Fibroblast of the aortic adventitia (primary cell): Measurements from ENCODE around the gene COA4. TPM values are rescaled to one million over a fixed set of nuclear protein-coding genes. Genes with fewer than 3 reads are reported as not detected.
"Not testable (repeated sequence)": the region's sequence is repeated elsewhere in the genome, so short reads cannot be mapped to it uniquely, and the experiment has no call there.

Experiments used
- DNase-seq: peaks from one replicate; pipeline ENCODE4 v3.0.0-alpha.2; 2010; ENCODE audit warnings: low read depth
- H3K4me3 ChIP-seq: 2 replicates; pipeline ENCODE4 v1.5.1; 2011; ENCODE audit warnings: low read depth, mild to moderate bottlenecking, control low read depth, low read length, moderate library complexity
- total RNA-seq: library from RNA; depleted of rRNA; stranded (reverse); fragments of >200 nt; gene quantifications from 2 replicates; pipeline ENCODE4 v1.2.3, GENCODE V29; 2012; ENCODE audit warnings: low replicate concordance
- TF ChIP-seq, protein P1 (sequence below): IDR thresholded peaks from 2 replicates; pipeline ENCODE4 v1.5.1; 2011; ENCODE audit warnings: mild to moderate bottlenecking, low read length, control low read depth, inconsistent platforms; ENCODE audit not compliant: insufficient read depth

COA4 gene
- total RNA-seq, 1 donor, result 70.8 TPM

DNA sequence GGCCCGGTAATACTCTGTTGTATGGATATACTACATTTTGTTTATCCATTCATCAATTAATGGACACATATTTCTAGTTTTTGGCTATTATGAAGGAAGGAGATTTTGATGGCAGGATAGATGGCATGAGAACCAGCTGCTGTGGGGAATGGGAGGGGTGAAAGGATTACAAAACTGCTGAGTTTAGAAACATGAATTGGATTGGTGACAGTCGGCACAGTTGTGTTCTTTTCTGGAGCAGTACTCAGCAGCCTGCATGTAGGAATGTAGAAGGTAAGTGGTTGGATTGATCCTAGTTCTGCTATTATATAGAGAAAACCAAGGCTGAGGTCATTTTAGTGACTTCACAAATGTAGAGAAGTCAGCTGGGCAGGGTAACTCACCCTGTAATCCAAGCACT, 7.2 kb upstream of the COA4 start:
- TF ChIP-seq, protein P1, sequence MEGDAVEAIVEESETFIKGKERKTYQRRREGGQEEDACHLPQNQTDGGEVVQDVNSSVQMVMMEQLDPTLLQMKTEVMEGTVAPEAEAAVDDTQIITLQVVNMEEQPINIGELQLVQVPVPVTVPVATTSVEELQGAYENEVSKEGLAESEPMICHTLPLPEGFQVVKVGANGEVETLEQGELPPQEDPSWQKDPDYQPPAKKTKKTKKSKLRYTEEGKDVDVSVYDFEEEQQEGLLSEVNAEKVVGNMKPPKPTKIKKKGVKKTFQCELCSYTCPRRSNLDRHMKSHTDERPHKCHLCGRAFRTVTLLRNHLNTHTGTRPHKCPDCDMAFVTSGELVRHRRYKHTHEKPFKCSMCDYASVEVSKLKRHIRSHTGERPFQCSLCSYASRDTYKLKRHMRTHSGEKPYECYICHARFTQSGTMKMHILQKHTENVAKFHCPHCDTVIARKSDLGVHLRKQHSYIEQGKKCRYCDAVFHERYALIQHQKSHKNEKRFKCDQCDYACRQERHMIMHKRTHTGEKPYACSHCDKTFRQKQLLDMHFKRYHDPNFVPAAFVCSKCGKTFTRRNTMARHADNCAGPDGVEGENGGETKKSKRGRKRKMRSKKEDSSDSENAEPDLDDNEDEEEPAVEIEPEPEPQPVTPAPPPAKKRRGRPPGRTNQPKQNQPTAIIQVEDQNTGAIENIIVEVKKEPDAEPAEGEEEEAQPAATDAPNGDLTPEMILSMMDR, result no peak
- H3K4me3 ChIP-seq, result no peak overlapping the region
- peak; percentile 50 for DNase-seq

DNA sequence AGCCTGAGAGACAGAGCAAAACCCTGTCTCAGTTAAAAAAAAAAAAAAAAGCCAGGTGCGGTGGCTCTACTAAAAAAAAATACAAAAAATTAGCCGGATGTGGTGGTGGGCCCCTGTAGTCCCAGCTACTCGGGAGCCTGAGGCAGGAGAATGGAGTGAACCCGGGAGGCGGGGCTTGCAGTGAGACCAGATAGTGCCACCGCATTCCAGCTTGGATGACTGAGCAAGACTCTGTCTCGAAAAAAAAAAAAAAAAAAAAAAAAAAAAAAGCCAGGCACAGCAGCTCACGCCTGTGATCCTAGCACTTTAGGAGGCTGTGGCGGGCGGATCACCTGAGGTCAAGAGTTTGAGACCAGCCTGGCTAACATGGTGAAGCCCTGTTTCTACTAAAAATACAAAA, 3.8 kb upstream of the COA4 start:
- not testable (repeated sequence) for DNase-seq, H3K4me3 ChIP-seq

DNA sequence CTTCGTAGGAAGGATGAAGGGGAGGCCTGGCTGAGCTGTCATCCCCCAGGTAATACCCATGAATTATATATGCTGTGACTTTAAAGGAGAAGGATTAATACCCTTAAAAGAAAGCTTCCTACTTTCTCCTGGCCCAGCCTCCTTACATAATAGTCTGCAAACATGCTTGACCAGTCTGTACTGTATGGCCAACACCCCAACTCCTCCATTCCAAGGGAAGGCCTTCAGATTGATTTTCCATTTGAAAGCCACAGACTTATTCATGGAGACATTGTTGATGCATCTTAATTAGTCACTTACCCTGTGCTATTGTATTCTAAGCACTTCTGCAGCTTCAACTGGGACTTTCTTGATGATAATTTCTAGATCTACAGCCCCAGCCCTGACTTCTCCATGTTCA, 2.1 kb upstream of the COA4 start:
- H3K4me3 ChIP-seq, result no peak overlapping the region
- no peak for DNase-seq
- TF ChIP-seq, protein P1, result no peak

DNA sequence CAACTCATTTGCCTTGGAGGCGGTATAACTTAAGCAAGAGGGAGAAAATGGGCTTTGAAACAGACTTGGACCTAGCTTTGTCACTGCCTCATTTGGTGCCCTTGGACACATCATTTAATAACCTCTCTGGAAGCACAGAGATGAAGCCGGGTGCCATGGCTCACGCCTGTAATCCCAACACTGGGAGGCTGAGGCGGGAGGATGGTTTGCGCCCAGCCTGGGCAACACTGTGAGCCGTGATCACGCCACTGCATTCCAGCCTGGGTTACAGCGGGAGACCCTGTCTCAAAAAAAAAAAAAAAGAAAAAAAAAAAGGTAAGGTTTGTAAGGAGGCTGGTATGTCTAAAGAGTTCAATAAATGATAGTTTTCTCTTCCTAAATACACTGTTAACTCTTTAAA, 806 bp downstream of the COA4 start:
- TF ChIP-seq, protein P1, result no peak
- DNase-seq, result no peak
- peak overlapping the region; percentile 95 for H3K4me3 ChIP-seq

DNA sequence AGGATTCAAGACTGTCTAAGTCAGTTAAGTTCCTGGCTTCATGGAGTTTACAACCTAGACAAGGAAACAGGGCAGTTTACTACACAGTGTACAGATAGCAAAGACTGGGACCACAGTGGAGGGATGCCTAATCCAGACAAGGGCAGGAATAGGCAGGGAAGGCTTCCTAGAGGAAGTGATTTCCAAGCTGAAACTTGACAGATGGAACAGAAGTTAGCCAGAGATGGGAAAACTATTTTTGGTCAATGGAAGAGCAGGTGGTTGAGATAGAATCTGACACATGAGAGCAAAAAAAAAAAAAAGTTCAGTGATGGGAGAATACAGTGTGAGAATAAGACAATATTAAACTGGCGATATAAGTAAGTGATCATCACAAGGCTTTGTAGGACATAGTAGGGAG, 1.3 kb downstream of the COA4 start:
- TF ChIP-seq, protein P1, result no peak
- H3K4me3 ChIP-seq, result peak overlapping the region; percentile 95
- DNase-seq, result no peak

DNA sequence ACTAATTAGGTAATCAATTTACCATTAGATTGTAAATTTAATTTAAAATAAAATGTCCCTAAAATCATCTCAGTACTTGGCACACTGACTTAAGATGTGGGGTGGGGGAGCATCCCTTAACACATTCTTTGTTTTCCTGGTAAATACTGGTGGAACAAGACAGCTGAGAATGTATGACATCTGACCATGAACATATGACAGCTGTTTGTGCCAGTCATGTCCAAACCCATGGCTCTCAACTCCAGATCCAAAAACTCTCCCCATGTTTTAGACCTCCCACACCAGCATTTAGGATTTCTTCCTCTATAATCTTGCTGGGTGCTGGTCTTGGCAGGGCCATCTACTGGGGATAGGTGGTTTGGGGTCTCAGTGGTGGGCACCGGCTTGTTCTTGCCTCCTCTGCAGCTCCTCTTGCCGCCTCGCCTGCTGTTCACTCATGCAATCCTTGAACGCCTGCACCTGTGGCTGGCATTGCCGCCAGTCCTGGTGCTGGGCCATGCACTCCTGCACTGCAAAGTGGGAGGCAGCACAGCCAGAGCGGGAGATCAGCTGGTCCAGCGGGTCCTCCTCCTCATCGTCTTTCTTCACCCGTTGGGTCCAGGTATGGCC, 3.8 kb downstream of the COA4 start:
- no peak overlapping the region for H3K4me3 ChIP-seq
- no peak for DNase-seq
- TF ChIP-seq, protein P1, result no peak

DNA sequence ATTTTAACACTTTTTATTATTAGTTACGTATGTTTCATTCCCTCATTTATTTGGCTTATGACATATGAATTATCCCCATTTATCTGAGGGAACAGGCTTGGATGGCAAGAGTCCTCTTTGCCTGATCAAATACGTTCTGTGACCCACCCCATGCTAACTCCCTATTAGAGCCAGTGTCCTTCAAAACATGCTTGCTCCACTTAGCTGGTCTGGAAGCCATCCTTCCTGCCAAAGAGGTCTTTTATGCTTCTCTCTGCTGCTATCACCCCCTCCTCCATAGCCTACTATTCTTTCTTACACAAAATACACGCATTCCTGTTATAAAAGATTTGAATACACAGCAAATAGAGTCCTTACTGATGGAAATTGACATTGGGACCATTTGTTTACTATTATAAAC, 6.4 kb downstream of the COA4 start:
- no peak overlapping the region for H3K4me3 ChIP-seq
- no peak for DNase-seq
- TF ChIP-seq, protein P1, result no peak
